ENCODE measurements around the gene NR1H4.

GRCh38 chr12:100447381-100447780 lies 26.3 kb upstream of the NR1H4 start:
- TF ChIP-seq POLR2A (IDR thresholded peaks at IDR 0.05) = no peak
- TF ChIP-seq CTCF (IDR thresholded peaks at IDR 0.05 in 8 of 11, conservative IDR thresholded peaks at IDR 0.05 in 3 of 11) = no peak

Data from spleen (tissue), 7 donors.